ENCODE measurements around the gene VWC2.

VWC2 gene

GRCh38 chr7:49773218-49773935, at the start of gene VWC2:
Gene VWC2, plus strand, starts transcription at chr7:49773638. Its CDS starts 1,798 bp downstream, at chr7:49775436.
- DNase-seq (ENCODE audit: low spot score) = no peak

- no peak for DNase-seq (ENCODE audit: low spot score)
Observed at GRCh38 chr7:49724071-49724470, 49.4 kb upstream of the VWC2 start.

GRCh38 chr7:49731836-49732235, 41.6 kb upstream of the VWC2 start:
- no peak for DNase-seq (ENCODE audit: low spot score)

DNA sequence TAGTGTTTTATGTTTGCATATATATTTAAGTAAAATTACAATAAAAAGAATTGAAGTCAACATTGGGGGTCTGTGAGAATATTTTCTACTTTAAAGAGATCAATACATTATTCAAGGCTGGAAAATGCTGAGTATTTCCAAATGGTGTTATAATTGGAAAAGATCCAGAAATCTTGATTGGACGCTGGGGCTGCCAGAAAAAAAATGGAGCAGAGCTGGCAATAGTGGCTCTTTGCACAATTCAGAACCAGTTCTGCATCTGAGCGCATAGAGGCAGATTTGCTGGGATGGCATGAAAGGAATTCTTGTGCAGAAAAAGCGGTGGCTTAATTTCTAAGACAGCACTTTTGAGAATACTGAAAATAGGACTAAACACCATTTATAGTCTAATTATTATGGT, 10.8 kb upstream of the VWC2 start:
- no peak for DNase-seq (ENCODE audit: low spot score)

DNA sequence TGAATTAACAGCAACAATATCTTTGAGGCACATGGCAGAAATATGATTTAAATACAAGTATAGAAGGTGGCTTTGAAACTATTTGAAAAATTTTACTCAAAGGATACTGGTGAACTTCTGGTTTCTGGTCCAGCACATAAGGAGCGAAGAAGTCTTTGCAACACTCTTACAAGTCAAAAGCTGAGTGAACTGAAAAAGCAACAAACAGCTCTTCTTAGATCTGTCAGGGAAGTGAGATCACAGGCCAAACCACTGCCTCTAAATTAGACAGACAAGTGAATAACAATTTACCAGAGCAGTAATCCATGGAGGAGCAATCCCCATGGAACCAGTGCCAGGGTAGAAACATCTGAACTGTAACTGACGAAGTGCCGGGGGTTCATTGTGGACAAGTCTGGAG, 9.6 kb upstream of the VWC2 start:
- no peak for DNase-seq (ENCODE audit: low spot score)

- DNase-seq (ENCODE audit: low spot score) = no peak
Observed at GRCh38 chr7:49766966-49767365, 6.5 kb upstream of the VWC2 start.

DNA sequence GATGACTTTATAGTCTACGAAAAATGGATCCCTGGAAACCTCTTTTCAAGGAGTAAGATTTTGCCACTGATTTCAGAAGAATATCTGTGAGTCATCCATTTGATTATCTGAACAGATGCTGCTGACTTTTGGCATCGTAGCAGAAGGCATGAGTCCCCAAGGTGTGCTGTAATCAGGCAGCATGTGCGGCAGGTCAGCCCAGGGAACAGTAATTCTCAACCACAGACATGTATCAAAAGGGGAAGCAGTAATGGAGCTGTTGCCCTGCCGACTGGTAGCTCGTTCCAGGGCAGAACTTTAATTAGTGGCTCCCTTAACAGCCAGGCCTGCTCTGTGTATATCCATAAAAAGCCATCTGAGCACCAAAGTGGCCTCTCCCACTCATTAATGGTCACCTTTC, 5.7 kb upstream of the VWC2 start:
- DNase-seq (ENCODE audit: low spot score) = no peak

- no peak for DNase-seq (ENCODE audit: low spot score)
Observed at GRCh38 chr7:49768254-49768653, 5.2 kb upstream of the VWC2 start.

GRCh38 chr7:49768835-49769234, 4.6 kb upstream of the VWC2 start:
- no peak for DNase-seq (ENCODE audit: low spot score)

GRCh38 chr7:49769285-49769857, 4.1 kb upstream of the VWC2 start:
- DNase-seq (ENCODE audit: low spot score) = no peak

GRCh38 chr7:49770838-49771237, 2.6 kb upstream of the VWC2 start:
- DNase-seq (ENCODE audit: low spot score) = no peak

GRCh38 chr7:49771427-49772176, 1.8 kb upstream of the VWC2 start:
- DNase-seq (ENCODE audit: low spot score) = no peak

DNA sequence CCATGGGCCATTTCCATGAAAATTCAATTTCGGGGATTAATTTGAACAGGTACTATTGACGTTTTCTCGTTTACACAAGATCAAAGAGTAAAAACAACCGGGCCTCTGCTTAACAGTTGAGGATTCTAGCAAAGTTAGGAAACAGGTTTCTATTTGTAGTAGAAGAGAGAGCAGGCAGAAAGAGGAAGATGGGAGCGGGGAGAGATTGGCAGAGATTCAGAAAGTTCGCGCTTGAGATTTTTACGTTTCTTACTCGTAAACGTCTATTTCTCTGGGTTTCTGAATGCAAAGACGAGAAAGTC, 571 bp upstream of the VWC2 start:
- DNase-seq (ENCODE audit: low spot score) = no peak

- DNase-seq (ENCODE audit: low spot score) = no peak
Observed at GRCh38 chr7:49773936-49774458, 559 bp downstream of the VWC2 start.

DNA sequence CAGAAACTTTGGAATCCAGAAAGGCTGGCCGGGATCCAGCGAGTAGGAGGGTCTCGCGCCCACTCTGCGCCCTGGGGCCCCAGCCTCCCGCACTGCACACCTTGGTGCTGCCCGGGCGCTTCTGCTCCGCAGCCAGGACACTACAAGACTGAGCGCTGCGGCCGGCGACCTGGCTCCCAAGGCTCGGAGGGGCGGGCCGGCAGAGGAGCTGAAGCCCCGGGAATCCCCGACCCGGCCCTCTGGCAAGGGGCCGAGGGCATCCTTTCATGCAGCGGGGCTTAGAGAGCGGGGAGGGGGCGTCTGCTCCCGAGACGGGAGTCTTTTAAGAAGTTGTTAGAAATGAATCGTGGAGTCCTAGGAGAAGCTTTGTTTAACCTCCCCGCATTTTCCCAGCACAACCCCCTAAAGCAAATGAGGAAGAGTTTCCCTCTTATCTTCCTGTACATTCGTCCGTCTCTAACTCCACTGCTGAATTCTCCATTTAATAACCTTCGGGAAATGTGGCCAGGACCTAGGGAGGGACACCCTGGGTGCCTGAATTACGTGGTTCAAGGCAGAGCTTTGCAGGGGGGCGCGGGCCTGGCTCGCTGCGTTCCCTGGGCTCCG, 1.1 kb downstream of the VWC2 start:
- DNase-seq (ENCODE audit: low spot score) = no peak

DNA sequence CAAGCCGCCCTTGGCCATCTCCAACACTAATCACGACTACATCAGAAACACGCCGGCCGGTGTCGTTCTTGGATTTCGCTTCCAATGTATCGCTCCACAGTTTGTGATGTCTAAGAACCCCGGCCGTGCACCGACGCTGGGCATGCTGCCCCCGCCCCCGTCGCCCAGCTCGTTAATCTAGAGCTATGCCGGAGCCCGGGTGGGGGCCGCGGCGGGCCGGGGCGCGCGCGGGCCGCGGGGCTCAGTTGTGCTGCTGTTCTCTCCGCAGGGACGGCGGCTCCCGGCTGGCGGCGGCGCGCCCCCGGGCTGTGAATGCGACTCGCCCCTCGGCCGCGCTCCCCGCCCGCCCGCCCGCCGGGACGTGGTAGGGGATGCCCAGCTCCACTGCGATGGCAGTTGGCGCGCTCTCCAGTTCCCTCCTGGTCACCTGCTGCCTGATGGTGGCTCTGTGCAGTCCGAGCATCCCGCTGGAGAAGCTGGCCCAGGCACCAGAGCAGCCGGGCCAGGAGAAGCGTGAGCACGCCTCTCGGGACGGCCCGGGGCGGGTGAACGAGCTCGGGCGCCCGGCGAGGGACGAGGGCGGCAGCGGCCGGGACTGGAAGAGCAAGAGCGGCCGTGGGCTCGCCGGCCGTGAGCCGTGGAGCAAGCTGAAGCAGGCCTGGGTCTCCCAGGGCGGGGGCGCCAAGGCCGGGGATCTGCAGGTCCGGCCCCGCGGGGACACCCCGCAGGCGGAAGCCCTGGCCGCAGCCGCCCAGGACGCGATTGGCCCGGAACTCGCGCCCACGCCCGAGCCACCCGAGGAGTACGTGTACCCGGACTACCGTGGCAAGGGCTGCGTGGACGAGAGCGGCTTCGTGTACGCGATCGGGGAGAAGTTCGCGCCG, 1.9 kb downstream of the VWC2 start:
- DNase-seq (ENCODE audit: low spot score) = no peak

DNA sequence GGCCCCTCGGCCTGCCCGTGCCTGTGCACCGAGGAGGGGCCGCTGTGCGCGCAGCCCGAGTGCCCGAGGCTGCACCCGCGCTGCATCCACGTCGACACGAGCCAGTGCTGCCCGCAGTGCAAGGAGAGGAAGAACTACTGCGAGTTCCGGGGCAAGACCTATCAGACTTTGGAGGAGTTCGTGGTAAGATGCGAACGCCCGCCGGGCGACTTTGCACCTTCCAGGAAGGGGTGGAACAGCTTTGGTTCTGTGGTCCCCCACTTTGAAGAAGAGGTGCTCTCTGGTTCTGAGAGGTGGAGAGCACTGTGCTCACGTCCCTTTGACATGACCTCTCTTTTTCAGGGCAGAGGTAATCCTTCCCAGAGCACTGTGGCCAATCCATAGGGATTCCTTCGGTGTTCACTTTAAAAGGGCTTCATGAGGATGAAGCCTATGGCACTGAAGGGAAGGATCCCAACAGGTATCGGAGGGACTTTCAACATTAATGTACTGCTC, 2.6 kb downstream of the VWC2 start:
- no peak for DNase-seq (ENCODE audit: low spot score)

GRCh38 chr7:49776994-49777393, 3.6 kb downstream of the VWC2 start:
- DNase-seq (ENCODE audit: low spot score) = no peak

GRCh38 chr7:49778731-49779270, 5.4 kb downstream of the VWC2 start:
- no peak for DNase-seq (ENCODE audit: low spot score)

- DNase-seq (ENCODE audit: low spot score) = no peak
Observed at GRCh38 chr7:49780953-49781352, 7.5 kb downstream of the VWC2 start.

DNA sequence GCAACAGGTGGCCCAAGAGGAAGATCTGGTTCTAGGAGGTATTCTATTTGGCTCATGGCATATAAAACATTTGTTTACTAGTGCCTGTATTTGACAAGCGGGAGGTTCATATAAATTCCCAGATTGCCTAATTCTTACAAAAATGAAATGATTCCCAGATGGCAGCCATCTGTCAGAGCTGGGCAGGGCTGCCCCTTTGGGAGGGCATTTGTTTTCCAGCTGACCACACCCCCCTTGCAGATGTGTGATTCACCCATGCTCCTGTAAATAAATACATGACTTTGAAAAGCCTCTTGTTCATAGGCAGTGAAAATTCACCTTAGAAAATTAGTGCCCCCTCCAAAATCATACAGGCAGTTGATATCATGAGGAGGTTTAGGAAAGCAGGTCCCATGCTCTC, 8.6 kb downstream of the VWC2 start:
- no peak for DNase-seq (ENCODE audit: low spot score)
